ENCODE data around the gene ZNF580. TPM values are rescaled to one million over a fixed set of nuclear protein-coding genes. Genes with fewer than 3 reads are reported as not detected.
A peak's percentile ranks its signal among the peaks of the same experiment; 100 is the strongest.

Gene ZNF580
- total and polyA plus RNA-seq, 8 donors, result 12.7 to 40.5 (median 18.7) TPM

DNA sequence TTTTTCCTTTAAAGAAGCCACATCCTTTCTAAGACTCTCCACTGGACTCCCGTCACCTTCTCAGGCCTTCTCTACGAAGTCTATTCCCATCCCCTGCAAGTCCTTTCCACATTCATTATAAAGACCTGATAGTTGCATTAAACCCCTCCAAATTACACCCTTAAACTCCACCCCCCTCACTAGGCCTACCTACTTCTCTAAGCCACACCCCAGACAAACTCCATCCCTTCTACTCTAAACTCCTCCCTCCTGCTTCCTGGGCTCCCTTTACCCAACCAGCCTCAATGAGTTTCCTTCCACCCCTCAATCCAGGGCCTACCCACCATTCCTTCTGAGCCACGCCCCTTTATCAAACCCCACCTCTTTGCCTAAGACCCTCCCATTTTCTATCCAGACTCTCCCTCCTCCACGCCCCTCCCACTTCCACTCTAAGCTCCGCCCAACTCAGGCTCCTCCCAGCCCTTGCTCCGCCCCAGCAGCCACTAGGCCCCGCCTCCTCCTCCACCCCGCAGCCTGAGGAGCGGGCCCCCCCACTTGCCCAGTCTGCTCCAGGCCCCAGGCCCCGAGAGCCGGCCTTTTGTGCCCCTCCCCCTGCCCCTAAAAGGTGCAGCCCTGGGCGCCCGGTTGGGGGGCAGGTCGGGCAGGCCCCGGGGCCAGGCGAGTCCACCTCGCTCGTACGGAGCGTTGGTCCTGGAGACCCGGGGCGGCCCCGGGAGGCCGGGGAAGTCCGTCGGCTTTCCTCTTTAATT, 41.9 kb upstream of the ZNF580 start:
- peak overlapping the region; percentile 83 to 98 (median 97) for H3K27ac ChIP-seq
- TF ChIP-seq, protein P1, sequence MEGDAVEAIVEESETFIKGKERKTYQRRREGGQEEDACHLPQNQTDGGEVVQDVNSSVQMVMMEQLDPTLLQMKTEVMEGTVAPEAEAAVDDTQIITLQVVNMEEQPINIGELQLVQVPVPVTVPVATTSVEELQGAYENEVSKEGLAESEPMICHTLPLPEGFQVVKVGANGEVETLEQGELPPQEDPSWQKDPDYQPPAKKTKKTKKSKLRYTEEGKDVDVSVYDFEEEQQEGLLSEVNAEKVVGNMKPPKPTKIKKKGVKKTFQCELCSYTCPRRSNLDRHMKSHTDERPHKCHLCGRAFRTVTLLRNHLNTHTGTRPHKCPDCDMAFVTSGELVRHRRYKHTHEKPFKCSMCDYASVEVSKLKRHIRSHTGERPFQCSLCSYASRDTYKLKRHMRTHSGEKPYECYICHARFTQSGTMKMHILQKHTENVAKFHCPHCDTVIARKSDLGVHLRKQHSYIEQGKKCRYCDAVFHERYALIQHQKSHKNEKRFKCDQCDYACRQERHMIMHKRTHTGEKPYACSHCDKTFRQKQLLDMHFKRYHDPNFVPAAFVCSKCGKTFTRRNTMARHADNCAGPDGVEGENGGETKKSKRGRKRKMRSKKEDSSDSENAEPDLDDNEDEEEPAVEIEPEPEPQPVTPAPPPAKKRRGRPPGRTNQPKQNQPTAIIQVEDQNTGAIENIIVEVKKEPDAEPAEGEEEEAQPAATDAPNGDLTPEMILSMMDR (IDR thresholded peaks at IDR 0.05), result no peak
- H3K9me3 ChIP-seq, result no peaks in the 10 kb centered on the region
- H3K4me3 ChIP-seq, result peak overlapping the region; percentile 62 to 86 (median 78)
- peak; percentile 84 for FAIRE-seq
- H3K36me3 ChIP-seq, result peaks cover 0 to 15% (median 3%) of the 10 kb centered on the region in 3 donors
- peaks cover 0 to 5% (median 0%) of the 10 kb centered on the region in 3 donors for H3K4me1 ChIP-seq
- H3K27me3 ChIP-seq, result no peaks in the 10 kb centered on the region
- ATAC-seq, result peak; percentile 64 to 86 (median 79)
- intact Hi-C loops (cut with DNase I), result no loop called here
- peak; percentile 81 to 97 (median 92) for DNase-seq
- 7% methylated on average over 25 to 26 of the region's 26 CpGs for WGBS, 2 donors

DNA sequence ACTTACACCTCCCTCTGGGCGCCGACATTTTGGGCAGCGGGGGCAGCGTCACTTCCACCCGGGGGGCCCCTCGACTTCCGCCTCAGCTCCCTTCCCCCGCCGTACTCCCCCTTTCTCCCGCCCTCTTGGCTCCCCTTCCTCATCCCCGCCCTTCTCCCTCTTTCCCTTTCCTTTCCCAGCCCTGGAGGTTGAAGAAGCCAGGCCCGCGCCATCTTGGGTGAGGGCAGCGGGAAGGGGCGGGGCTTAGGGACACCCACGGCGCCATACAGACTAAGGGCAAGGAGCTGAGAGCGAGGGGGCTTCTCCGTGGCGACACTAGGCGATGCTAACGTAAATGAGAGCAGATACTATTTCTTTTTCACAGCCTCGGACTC, 41.3 kb upstream of the ZNF580 start, which contains the start of gene FIZ1:
TSS of gene FIZ1 (minus strand) at position 50 of the 374 bp plus-strand sequence. CDS start 1,652 bp downstream, outside the sequence.
- H3K9me3 ChIP-seq, result no peaks in the 10 kb centered on the region
- ATAC-seq, result peak; percentile 85 to 94 (median 87)
- peaks cover 0 to 15% (median 3%) of the 10 kb centered on the region in 3 donors for H3K36me3 ChIP-seq
- H3K27me3 ChIP-seq, result no peaks in the 10 kb centered on the region
- FAIRE-seq, result peak; percentile 87
- WGBS, 2 donors, result 0% methylated on average over 21 to 23 of the region's 23 CpGs
- TF ChIP-seq, protein P1 (IDR thresholded peaks at IDR 0.05), result no peak
- peak; percentile 94 to 99 (median 98) for DNase-seq
- intact Hi-C loops (cut with DNase I), result no loop called here
- H3K4me1 ChIP-seq, result peaks cover 0 to 10% (median 0%) of the 10 kb centered on the region in 3 donors
- peak within 1 kb of the TSS; percentile 62 to 86 (median 78) for H3K4me3 ChIP-seq
- peak within 1 kb of the TSS; percentile 83 to 98 (median 97) for H3K27ac ChIP-seq

DNA sequence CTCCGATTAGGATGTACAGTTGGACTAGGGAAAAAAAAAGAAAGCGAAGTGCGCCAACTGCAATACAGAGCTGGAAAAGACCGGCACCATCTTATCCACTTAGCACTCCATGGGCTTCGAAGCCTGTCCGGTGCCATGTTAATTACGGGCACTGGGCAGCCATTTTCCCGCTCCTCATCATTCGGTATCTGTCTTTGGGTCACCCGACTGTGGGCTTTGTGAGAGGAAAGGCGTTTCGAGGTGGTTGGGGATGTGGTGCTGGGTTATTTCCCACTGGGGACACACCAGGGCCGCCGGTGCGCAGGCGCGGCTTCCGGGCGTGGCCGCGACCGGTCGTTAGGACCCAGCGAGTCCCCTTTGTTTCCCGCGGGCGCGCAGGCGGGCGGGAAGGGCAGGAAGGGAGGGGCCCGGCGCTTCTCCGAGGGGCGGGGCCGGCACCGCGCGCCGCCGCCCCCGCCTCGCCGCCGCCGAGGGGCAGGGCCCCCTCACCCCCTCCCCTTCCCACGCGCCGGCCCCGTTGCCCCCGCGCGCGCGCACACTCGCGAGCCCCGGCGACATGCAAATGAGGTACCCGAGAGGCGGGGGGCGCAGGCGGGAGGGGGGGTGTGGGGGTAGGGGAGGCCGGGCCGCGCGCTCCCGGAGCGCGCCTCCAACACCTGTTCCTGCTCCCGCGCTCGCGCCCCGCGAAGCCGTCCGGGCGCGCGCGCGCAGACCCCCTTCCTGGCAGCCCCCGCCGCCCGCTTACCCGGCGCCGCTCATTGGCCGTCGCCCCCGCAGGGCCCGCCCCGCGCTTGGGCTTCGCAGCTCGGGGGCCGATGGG, 40.8 kb upstream of the ZNF580 start, which contains the start of gene ZNF524:
TSS of gene ZNF524 (plus strand) at position 447 of the 820 bp plus-strand sequence. CDS start 1,825 bp downstream, outside the sequence.
- Histone ChIP-seq H3K36me3 (peaks cover 0 to 15% (median 3%) of the 10 kb centered on the region in 3 donors), H3K4me3 (peak within 1 kb of the TSS; percentile 62 to 86 (median 78)), H3K27ac (peak within 1 kb of the TSS; percentile 83 to 98 (median 97)), H3K9me3 (no peaks in the 10 kb centered on the region), H3K4me1 (peaks cover 0 to 13% (median 0%) of the 10 kb centered on the region in 3 donors), H3K27me3 (no peaks in the 10 kb centered on the region)
- DNase-seq, result peak; percentile 85 to 94 (median 88)
- no peak for FAIRE-seq
- intact Hi-C loops (cut with DNase I), result no loop called here
- ATAC-seq, result peak; percentile 66 to 75 (median 70)
- WGBS, 2 donors, result 0 to 1% methylated on average over 48 to 93 of the region's 97 CpGs
- TF ChIP-seq, protein P1 (IDR thresholded peaks at IDR 0.05), result no peak

DNA sequence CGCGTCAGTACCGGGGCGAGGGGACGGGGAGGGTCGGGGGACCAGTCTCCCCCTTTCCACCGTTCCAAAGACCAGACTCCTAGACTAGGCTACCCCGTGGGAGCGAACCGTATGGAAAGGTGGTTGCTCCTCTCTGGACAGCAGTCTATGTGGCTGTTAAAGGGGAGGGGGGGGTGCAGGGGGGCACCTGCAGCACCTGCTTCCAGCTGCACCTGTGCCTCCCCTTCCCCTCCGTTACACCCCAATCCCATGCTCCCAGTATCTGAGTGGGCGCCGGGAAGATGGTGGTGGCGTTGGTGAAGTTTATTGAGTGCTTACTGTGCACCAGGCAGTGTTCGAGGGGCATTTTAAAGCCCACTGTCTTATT, 40.2 kb upstream of the ZNF580 start:
- Histone ChIP-seq H3K9me3 (no peaks in the 10 kb centered on the region), H3K27ac (peak overlapping the region; percentile 83 to 98 (median 97)), H3K4me1 (peaks cover 0 to 13% (median 0%) of the 10 kb centered on the region in 3 donors), H3K27me3 (no peaks in the 10 kb centered on the region), H3K36me3 (peaks cover 0 to 11% (median under 1%) of the 10 kb centered on the region in 3 donors), H3K4me3 (peak overlapping the region; percentile 62 to 86 (median 78))
- intact Hi-C loops (cut with DNase I), result no loop called here
- 3 to 7% methylated on average over 10 to 15 of the region's 15 CpGs for WGBS, 2 donors
- ATAC-seq, result no peak
- TF ChIP-seq, protein P1 (IDR thresholded peaks at IDR 0.05), result no peak
- DNase-seq, result no peak
- FAIRE-seq, result no peak
